Nucleus accumbens (tissue), 56 donors: ENCODE results near the gene STAT1.

Experiments used
- DNase-seq, 56 donors: peaks; one replicate each; lab custom pipeline; 2025; lab: John Stamatoyannopoulos, UW

STAT1 gene

DNA sequence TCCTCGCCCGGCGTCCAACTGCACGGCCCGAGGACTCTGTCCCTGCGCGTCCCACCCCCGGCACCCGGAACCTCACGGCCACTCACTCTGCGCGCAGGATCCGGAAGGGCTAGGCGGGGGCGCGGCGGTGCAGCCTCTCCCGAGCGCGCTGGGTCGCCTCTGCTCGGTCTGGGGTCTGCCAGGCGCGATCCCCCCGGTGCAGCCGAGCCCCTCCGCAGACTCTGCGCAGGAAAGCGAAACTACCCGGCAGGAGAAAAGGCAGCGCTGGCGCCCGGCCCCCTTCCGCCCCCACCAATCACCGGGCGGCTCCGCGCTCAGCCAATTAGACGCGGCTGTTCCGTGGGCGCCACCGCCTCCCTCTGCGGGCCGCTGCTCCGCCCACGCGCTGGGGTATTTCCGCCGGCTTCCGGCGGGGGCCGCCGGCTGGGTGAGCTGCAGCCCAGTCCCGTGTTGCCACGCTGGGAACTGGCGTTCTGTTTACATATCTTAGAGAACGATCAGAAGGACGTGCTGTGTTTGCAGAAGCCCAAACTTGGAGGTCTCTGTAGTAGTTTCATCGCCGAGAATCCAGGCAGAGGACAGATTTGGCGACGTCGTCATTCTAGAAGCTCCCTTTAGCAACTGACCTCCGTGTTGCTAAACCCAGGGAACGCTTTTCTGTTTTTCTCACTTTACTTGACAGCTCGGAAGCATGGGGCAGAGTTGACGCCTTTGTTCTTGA lies at the start of gene STAT1:
TSS of gene STAT1 (minus strand) at position 240 of the 721 bp plus-strand sequence. CDS start 4,168 bp downstream, outside the sequence.
- DNase-seq = peak; percentile 37 to 94 (median 89)

DNA sequence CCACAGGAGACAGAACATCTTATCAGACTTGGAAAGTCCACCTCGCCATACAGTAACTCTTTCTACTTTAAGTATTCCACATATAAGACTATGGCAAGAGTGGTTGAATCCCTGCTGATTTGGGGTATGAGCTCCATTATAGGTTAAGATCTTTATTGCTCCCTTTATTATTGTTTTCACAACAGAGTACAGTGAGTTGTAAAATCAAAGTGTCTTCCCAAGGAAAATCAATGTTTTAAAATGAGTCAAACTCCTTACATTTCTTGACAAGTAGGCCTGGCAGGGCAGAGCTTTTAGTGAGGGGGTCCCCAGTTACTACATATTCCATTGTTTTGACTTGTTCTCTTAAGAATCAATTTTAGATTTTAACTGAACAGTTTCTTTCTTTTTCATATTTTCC lies 49.6 kb upstream of the STAT1 start:
- no peak for DNase-seq

DNA sequence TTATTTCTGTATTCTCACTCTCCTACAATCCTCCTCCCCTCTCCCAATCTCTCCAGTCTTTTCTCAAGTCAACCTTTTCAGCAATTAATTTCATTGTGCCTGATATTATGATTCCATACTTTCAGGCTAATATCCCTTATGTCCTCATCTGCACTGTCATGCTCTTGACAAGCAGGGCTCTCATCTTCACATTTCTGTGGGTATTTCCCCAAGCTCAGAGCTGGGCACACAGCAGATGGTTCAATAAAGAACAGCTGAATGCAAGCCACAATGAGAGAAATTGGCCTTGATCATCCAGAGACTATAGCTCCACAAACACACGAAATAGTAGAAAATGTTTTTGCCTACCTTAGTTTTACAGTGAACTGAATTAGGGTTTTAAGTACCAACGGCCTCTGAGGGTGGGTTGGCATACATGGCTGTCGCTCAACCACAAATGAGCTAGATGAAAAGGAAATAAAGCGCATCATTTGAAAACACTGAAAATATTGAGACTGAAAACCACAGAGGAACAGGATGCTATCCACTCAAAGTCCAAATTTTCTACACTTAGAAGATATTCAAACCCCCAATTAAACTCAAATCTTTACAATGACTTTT lies 47.5 kb upstream of the STAT1 start:
- no peak for DNase-seq

DNA sequence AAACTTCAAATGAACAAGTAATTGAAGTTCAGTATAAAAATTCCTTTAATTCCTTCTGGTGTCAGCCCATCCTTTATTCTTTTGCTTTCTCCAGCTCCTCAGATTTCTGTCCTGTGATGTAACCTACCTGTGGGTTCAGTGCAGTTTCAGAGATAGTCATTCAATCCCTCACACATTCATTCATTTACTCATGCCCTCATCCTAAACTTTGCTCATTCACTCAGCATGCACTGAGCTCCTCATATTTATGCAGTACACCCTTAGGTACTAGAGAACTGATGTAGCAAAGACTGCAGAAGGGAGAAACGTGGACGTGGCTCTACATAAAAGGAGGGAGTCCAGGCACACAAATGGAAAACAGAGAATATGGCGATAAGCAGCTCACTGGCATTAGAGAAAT lies 45.3 kb upstream of the STAT1 start:
- DNase-seq = no peak

DNA sequence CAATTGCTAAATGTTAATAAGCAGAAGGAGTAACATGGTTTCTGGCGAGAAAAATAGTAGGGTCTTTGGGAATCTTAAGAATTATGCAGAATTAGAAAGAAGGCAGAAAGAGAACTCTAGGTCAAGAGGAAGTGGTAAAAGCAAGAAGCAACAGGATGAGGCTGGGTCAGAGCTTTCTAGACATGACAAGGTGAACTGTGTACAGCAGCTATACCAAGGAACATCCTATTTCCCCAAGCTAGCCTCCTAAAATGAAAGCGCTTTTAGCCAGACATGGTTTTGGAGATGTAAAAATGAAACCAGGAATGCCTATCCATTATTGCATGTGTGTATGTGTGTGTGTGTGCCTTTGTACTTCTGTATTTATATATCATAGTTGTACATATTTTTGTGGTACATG lies 42.3 kb upstream of the STAT1 start:
- no peak for DNase-seq

DNA sequence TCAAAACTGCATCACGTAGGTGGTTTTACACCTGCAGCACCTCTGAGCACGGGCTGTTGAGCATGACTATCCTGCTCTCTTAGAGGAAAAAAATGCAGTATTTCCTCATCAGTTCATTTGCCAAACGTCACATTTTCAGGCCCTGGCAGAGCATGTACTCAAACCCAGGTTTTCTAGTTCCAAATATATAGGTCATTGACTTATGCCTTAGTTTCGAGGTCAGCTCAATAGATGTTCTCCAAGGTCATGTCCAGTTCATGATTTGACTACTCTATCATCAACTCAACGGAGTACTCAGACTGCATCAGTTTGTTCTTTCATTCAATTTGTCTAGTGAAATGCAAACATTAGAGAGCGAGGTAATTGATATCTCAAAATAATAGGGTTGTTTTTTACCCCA lies 39.3 kb upstream of the STAT1 start:
- no peak for DNase-seq

DNA sequence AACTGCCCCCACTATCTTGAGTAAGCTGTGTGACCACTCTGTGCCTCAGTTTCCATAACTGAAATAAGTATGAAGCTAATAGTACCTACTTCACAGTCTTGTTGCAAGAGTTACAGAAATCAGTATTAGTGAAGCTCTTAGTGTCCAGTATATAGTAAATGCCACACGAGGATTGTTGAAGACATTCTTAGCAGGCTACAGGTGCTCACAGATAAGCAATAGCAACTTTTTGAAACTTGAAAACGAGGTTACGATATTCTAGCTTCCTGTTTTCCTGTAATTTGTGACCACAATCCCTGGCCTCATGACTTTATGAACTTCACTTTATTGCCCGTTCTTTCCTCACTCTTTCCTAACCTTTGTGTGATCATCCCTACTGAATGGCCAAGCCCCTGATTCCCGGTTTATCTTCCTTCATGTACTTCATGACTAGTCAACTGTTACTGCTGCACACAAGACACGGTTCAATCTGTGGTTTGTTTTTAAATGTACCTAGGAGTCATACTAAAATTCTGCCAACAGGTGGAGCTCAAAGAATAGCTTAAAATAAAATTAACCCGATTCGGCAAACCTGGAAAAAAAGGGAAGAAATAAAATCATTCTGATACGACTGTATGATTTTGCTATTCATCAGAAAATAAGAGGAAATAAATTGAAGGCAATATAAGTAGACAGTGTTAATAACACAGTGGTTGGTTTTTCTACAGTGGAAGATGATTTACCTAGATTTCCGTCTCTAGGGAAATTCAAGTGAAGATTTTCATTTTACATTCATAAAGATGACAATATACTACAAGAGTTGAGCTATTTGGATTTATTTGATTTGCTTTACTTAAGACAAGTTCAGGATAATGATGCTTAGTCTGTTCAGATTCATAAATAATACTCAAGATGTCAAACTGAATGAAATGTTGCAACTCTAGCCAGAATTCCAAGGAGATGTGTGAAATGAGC lies 38.1 kb upstream of the STAT1 start:
- no peak for DNase-seq

DNA sequence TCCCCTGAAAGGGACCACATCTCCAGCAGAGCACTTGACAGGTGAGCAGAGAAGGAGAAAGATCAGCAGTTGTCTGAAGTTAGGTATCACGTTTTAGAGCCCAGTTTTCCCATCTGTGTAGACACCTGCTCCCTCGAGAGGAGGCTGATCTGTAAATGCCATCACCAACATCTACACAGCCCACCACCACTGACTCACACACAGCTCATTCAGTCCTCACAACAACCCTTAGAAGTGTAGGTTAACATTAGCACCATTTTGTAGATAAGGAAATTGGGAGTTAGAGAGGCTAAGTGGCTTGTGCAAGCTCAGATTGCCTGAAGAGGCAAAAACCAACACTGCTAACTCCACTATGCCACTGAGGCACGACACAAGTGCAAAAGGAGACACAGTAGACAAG lies 37.2 kb upstream of the STAT1 start:
- no peak for DNase-seq

DNA sequence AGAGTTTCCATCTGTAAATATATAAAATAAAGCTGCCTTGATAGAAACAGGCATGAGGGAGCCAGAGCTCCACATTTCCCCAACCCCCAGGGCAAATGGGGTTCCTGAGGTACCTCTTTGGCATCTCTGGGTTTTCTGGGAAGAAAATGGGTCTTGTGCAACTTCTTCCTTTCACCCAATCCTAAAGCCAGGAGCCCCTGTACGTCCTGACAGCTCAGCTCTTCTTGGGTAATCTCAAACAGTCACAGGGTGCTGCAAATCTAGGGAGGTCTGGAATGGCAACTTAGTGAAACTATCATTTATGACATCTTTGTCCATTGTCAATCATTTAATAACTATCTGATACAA lies 36.6 kb upstream of the STAT1 start:
- DNase-seq = no peak

DNA sequence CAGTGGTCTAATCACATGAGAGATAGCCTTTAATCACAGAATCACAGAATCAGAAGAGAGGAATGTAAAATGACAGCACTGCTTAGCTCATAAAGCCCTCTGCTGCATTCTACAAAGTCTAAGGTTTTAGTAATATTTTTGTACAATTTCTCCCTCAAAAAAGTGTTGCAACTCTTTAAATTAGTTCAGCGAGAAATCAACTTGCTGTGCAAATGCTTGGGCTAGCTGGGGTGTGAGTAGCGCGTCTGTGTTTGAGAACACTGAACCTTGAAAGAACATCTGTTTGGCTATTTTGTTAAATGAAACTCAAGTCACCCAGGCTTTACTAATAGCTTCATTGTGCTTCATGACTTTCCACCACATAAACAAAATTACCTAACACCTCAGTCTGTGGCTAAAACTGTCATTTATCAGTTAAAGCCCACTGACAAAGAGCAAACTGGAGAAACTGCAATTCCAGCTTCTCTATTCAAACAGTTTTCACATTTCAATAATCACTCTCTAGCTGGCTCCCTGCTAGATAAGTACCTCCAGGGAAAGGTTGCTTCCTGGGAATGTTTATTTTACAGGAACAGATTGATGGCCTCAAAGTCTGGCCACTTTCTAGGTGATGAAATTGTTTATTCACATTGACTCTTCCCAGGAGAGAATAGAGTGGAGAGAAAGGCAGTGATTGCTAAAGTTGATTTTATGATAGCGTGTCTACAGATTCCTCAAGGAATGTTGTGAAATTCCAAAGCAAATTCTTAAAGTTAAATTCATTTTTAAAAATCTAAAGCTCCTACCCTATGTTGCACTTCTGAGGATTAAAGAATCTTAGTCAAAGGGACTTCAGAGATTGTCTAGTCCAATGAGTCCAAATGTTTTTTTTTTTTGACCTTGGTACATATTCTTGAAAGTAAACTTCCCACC lies 36.0 kb upstream of the STAT1 start:
- DNase-seq = no peak

DNA sequence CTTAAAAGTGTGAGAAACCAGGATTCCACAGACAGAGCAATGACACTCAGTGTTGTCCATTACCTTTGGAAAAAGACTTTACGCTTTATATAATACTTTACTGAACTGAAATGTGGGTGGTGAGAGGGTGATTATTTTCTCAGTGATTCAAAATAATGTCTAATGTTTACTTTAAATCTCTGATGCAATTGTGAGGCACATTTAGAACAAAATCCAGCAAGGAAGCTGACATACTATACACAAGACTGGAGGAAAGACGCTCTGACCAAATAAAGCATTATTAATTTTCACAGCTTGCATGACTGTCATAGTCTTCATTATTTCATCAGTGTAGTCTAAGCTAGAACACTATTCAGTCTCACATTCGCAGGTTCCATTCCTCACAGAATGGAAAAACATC lies 34.1 kb upstream of the STAT1 start:
- DNase-seq = no peak

DNA sequence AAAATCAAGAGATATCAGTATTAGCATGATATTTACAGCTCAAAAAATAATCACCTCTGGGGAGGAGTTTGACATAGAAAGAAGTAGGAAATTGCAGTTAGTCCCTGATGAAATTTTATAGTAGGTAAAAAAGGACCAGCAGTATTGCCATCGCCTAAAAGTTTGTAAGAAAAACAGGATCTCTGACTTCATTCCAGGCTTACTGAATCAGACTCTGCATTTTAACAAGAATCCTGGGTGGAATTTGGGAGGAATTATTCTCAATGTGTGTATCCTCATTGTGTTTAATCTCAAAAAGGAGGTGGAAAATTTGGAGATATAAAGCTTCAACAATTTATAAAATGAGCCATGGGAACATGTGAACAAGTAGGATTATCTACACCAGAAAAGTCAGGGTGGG lies 31.2 kb upstream of the STAT1 start:
- no peak for DNase-seq

DNA sequence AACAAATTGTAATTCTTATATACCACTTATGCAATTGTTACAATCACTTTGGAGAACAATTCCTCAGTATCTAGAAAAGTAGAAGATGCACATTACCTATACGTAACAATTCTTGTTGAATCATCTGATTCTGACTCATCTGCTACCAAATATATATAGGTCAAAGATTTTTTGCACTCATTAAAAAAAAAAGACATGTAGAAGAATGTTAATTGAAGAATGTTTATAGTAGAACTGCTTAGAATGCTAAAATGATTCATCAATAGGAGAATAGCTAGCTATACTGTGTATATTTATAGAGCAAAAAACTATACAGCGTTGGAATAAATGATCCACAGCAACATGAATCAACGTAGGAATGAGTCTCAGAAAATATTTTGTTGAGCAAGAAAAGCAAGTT lies 29.5 kb upstream of the STAT1 start:
- DNase-seq = no peak

DNA sequence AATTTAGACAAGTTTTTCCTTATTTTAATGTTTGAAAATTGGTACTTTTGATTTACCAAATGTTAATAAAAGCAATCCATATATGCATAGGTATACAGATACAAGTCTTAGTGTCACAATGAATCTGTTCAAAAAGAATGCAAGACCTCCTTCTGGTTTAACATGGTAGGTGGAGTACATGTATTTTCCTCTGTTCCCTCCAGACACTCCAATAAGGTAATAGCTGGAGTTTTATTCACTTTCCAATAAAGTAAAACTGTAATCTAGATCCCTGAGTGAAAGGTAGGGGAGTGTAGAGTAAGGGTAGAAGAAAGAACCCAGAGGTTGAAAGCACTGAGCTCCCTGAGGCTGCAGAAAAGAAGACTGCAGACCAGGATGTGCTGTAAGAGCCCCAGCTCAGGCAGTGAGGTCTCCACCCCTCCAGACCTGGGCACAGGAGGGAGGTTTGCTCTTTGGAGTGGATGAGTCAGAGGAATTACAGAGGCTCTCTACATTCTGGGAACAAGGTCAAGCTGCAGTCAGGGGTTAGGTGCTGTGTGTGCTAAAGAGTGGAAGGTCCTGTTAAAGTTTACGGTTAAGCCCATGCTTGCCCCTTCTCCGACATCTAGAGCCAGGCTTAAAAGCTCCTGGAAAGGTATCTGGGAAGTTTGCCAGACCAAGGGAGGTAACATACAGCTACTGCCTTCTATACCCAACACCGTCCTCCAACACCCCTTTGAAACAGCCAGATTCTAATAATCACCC lies 27.6 kb upstream of the STAT1 start:
- no peak for DNase-seq

DNA sequence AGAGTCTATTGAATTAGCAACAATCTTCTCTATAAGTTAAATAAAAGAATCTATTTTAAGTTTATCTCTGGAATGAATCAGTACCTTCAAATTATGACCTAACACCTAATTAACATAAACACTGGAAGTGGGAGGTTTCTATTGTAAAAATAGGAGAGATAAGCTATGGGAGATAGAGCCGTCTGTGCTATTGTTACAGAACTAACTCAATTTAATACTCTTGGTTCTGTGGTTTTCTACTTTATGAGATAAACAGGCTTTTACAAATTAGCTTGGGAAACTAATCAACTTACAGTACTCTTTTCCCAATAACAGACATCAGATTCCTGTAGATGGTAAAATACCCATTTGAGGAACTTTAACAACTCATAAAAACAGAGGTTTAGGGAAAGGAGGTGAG lies 25.6 kb upstream of the STAT1 start:
- no peak for DNase-seq

DNA sequence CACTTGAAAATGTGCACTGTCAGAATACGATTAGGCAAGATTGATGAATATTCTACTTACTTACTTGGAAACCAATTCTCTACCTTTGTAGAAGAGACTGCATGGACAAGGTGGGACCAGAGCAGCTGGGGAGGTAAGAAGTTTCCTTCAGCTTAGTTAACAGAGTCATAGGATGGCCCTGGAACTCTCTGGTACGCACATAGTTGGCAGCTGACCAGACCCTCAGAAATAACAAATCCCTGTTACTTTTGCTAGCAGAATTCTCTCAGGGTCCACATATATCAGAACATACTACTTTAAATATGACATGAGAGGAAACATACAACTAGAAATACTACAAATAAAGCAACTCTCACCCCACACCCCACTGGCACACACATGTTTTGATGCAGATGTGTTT lies 24.8 kb upstream of the STAT1 start:
- no peak for DNase-seq

DNA sequence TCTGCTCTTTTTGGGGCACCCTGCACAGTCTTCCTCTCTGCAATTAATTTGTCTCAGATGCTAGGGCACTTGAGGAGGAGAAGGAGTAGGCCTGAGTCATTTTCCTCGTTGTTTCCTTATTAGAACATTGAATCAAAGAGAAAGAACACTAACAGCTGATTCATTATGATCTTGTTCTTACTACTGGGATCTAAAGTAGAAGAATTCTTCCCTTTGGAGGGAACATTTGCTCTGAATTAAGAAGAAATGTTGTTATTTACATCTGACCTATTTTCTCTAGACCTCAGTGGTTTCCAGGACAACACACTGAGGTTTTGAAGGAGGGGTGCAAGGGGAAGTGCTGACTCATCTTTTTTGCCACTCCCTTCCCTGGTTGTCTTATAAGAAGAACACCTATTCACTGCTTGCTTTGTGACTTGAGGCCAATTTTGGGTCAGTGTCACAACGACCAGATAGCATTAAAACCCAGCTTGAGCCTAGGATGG lies 24.3 kb upstream of the STAT1 start:
- peak in 1 of 56 donors; percentile 1 for DNase-seq

DNA sequence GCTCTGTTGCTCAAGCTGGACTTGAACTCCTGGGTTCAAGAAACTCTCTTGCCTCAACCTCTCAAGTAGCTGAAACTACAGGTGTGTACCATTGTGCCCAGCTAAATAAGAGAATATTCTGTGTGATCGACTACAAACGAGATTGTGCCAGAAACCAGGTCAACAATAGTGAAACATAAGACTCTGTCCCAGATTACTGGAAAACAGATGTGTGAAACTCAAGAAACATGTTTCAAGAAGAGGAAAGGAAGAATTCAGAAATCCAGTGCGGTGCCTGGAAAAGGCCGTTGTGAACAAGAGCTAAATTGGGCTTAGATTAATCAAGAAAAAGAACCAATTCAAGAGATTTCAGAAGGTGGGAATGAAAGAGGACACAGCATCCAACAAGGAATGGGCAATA lies 23.4 kb upstream of the STAT1 start:
- no peak for DNase-seq

DNA sequence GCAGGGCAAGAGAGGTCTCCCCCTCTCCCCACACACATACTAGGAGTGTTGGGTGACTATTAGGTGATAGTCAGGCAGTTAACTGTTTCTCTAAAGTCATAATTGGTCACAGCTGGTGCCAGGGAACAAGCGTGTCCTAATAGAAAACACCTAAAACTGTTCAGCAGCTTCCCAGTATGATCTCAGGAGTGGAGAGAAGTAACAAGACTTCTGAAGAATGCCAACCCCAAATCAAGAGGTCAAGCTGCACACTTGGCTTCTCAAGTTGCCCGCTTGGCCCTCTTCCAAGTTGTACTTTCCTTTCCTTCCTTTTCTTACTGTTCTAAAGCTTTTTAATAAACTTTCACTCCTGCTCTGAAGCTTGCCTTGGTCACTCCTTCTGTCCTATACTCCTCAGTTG lies 22.4 kb upstream of the STAT1 start:
- DNase-seq = no peak
